Measurements from ENCODE around the gene RACK1.
"Not testable (repeated sequence)": the region's sequence is repeated elsewhere in the genome, so short reads cannot be mapped to it uniquely, and the experiment has no call there.

The RACK1 gene

GRCh38 chr5:181243564-181244343, at the start of gene RACK1:
TSS of gene RACK1 (minus strand) at chr5:181243906. CDS start at chr5:181243800, 106 bp downstream.
- DNase-seq (ENCODE audit: extremely low spot score, insufficient read length, low read depth) (peak; percentile 67), FAIRE-seq (peak; percentile 69)

- not testable (repeated sequence) for FAIRE-seq; DNase-seq (ENCODE audit: extremely low spot score, insufficient read length, low read depth)
These were observed 43.6 kb upstream of the RACK1 start for GRCh38 chr5:181287331-181287730.

- FAIRE-seq = not testable (repeated sequence)
These were observed 42.4 kb upstream of the RACK1 start for GRCh38 chr5:181285962-181286705.

GRCh38 chr5:181283841-181284755, 40.4 kb upstream of the RACK1 start:
- DNase-seq (ENCODE audit: extremely low spot score, insufficient read length, low read depth); FAIRE-seq: not testable (repeated sequence)

More at GRCh38 chr5:181285962-181286705, 42.4 kb upstream of the RACK1 start:
- not testable (repeated sequence) for DNase-seq (ENCODE audit: extremely low spot score, insufficient read length, low read depth)

- no peak for DNase-seq (ENCODE audit: extremely low spot score, insufficient read length, low read depth)
- FAIRE-seq = no peak
These were observed 39.6 kb upstream of the RACK1 start for GRCh38 chr5:181283347-181283746.

GRCh38 chr5:181282874-181283273, 39.2 kb upstream of the RACK1 start:
- FAIRE-seq = no peak
- DNase-seq (ENCODE audit: extremely low spot score, insufficient read length, low read depth) = no peak

GRCh38 chr5:181282415-181282814, 38.7 kb upstream of the RACK1 start:
- DNase-seq (ENCODE audit: extremely low spot score, insufficient read length, low read depth); FAIRE-seq: not testable (repeated sequence)

GRCh38 chr5:181281984-181282316, 38.2 kb upstream of the RACK1 start:
- no peak for FAIRE-seq
- no peak for DNase-seq (ENCODE audit: extremely low spot score, insufficient read length, low read depth)

GRCh38 chr5:181281077-181281983, 37.6 kb upstream of the RACK1 start:
- FAIRE-seq (no peak), DNase-seq (ENCODE audit: extremely low spot score, insufficient read length, low read depth) (no peak)

GRCh38 chr5:181280251-181280762, 36.6 kb upstream of the RACK1 start:
- DNase-seq (ENCODE audit: extremely low spot score, insufficient read length, low read depth) (no peak), FAIRE-seq (no peak)

- not testable (repeated sequence) for FAIRE-seq
These were observed 29.7 kb upstream of the RACK1 start for GRCh38 chr5:181273433-181273744.

GRCh38 chr5:181271081-181271480, 27.4 kb upstream of the RACK1 start:
- no peak for FAIRE-seq

More at GRCh38 chr5:181273433-181273744, 29.7 kb upstream of the RACK1 start:
- not testable (repeated sequence) for DNase-seq (ENCODE audit: extremely low spot score, insufficient read length, low read depth)

GRCh38 chr5:181267907-181268306, 24.2 kb upstream of the RACK1 start:
- FAIRE-seq; DNase-seq (ENCODE audit: extremely low spot score, insufficient read length, low read depth): not testable (repeated sequence)

More at GRCh38 chr5:181271081-181271480, 27.4 kb upstream of the RACK1 start:
- no peak for DNase-seq (ENCODE audit: extremely low spot score, insufficient read length, low read depth)

GRCh38 chr5:181267291-181267904, 23.7 kb upstream of the RACK1 start:
- not testable (repeated sequence) for DNase-seq (ENCODE audit: extremely low spot score, insufficient read length, low read depth); FAIRE-seq

- no peak for FAIRE-seq
- no peak for DNase-seq (ENCODE audit: extremely low spot score, insufficient read length, low read depth)
These were observed 21.5 kb upstream of the RACK1 start for GRCh38 chr5:181265092-181265671.

GRCh38 chr5:181263633-181264032, 19.9 kb upstream of the RACK1 start:
- FAIRE-seq (no peak), DNase-seq (ENCODE audit: extremely low spot score, insufficient read length, low read depth) (no peak)

- DNase-seq (ENCODE audit: extremely low spot score, insufficient read length, low read depth) (no peak), FAIRE-seq (peak; percentile 68)
These were observed 17.8 kb upstream of the RACK1 start for GRCh38 chr5:181261320-181262049.
